ENCODE results near the gene KLHL29. TPM values are rescaled to one million over a fixed set of nuclear protein-coding genes. Genes with fewer than 3 reads are reported as not detected.

Gene KLHL29
- polyA plus RNA-seq, 1 donor from 2014 or later, result 42.4 TPM

- H3K9ac ChIP-seq (ENCODE audit: low read length), result no peak overlapping the region
- H3K9me3 ChIP-seq (ENCODE audit: low read length), result no peaks in the 10 kb centered on the region
- no peaks in the 10 kb centered on the region for H3K27me3 ChIP-seq (ENCODE audit: insufficient read depth, low read depth, low read length)
- peaks cover 10% of the 10 kb centered on the region for H4K20me1 ChIP-seq (ENCODE audit: insufficient read depth)
- H3K4me3 ChIP-seq (ENCODE audit: low read length), result no peak overlapping the region
- no peaks in the 10 kb centered on the region for H3K79me2 ChIP-seq (replicated peaks; ENCODE audit: insufficient read depth, low read length)
- no peak overlapping the region for H2AFZ ChIP-seq (ENCODE audit: low read depth, low read length)
- H3K36me3 ChIP-seq (ENCODE audit: insufficient read depth, low read length), result no peaks in the 10 kb centered on the region
- H3F3A ChIP-seq (ENCODE audit: insufficient read depth, low read length, poor library complexity, severe bottlenecking), result no peaks in the 10 kb centered on the region
- H3K4me2 ChIP-seq (ENCODE audit: low read length), result no peak overlapping the region
- H3K9me2 ChIP-seq (ENCODE audit: insufficient read depth, low read length), result no peaks in the 10 kb centered on the region
- TF ChIP-seq SMC3 (conservative IDR thresholded peaks at IDR 0.05; ENCODE audit: poor library complexity), result no peak
- TF ChIP-seq RAD21 (conservative IDR thresholded peaks at IDR 0.05), result no peak
- no peak for TF ChIP-seq EP300 (conservative IDR thresholded peaks at IDR 0.05; ENCODE audit: poor library complexity, severe bottlenecking)
- TF ChIP-seq POLR2AphosphoS5 (IDR thresholded peaks at IDR 0.05), result no peak
- no peak for TF ChIP-seq CTCF (IDR thresholded peaks at IDR 0.05; ENCODE audit: poor library complexity, severe bottlenecking)
- no peak for TF ChIP-seq TAF1 (IDR thresholded peaks at IDR 0.05; ENCODE audit: low read depth)
- TF ChIP-seq REST (IDR thresholded peaks at IDR 0.05; ENCODE audit: borderline replicate concordance), result no peak
- TF ChIP-seq MXI1 (conservative IDR thresholded peaks at IDR 0.05; ENCODE audit: poor library complexity, severe bottlenecking), result no peak
- no peak for TF ChIP-seq EZH2 (IDR thresholded peaks at IDR 0.05; ENCODE audit: borderline replicate concordance, insufficient read depth, low read length, poor library complexity, severe bottlenecking)
- H3K27ac ChIP-seq (ENCODE audit: low read length), result no peak overlapping the region
Measured at GRCh38 chr2:23543302-23543701, 158.3 kb downstream of the KLHL29 start.

- Histone ChIP-seq H3K27ac (ENCODE audit: low read length) (no peak overlapping the region), H3K4me3 (ENCODE audit: low read length) (no peak overlapping the region), H3K9me3 (ENCODE audit: low read length) (no peaks in the 10 kb centered on the region), H3F3A (ENCODE audit: insufficient read depth, low read length, poor library complexity, severe bottlenecking) (no peaks in the 10 kb centered on the region), H2AFZ (ENCODE audit: low read depth, low read length) (no peak overlapping the region), H3K9ac (ENCODE audit: low read length) (no peak overlapping the region), H3K79me2 (replicated peaks; ENCODE audit: insufficient read depth, low read length) (no peaks in the 10 kb centered on the region), H3K27me3 (ENCODE audit: insufficient read depth, low read depth, low read length) (no peaks in the 10 kb centered on the region), H4K20me1 (ENCODE audit: insufficient read depth) (peaks cover 10% of the 10 kb centered on the region), H3K36me3 (ENCODE audit: insufficient read depth, low read length) (no peaks in the 10 kb centered on the region), H3K9me2 (ENCODE audit: insufficient read depth, low read length) (no peaks in the 10 kb centered on the region), H3K4me2 (ENCODE audit: low read length) (no peak overlapping the region)
- no peak for TF ChIP-seq RAD21 (conservative IDR thresholded peaks at IDR 0.05)
- TF ChIP-seq SMC3 (conservative IDR thresholded peaks at IDR 0.05; ENCODE audit: poor library complexity), result no peak
- TF ChIP-seq TAF1 (IDR thresholded peaks at IDR 0.05; ENCODE audit: low read depth), result no peak
- no peak for TF ChIP-seq MXI1 (conservative IDR thresholded peaks at IDR 0.05; ENCODE audit: poor library complexity, severe bottlenecking)
Measured at GRCh38 chr2:23543728-23544127, 158.7 kb downstream of the KLHL29 start.
